OCI-LY7 (cell line): Measurements from ENCODE around the gene PARD3.

Source experiments
- EZH2phosphoT487 ChIP-seq: fragments of 200-600 bp; sonication (generic); IDR thresholded peaks from 2 replicates; pipeline ENCODE4 v1.6.1; 2018; ENCODE audit warnings: low read depth, borderline replicate concordance, mild to moderate bottlenecking, mixed run types, antibody characterized with exemption, low read length, moderate library complexity, mixed read lengths
- TF ChIP-seq, protein P1 (sequence below): fragments of 200-600 bp; sonication (generic); conservative IDR thresholded peaks from 2 replicates; pipeline ENCODE4 v1.5.1; 2014; ENCODE audit warnings: mild to moderate bottlenecking, antibody characterized with exemption, low read length, moderate library complexity, mixed read lengths

DNA sequence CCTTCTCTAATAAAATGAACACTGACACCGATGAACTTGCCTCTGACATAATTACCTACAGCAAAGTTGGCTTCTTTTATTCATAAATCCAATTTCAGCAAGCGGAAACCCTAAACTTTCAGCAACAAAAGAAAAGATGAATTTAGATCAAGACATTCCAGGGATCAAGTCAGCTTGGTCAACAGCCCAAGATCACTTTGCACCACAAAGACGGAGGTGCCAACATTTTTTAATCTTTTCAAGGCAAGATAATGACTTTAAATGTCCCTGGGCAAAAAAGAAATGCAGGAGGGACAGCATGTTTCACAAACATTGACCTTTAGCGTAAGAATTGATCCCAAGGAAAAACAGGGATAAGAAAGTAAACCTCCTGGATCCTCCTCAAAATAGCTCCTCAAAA is 636.9 kb downstream of the PARD3 start:
- TF ChIP-seq, protein P1, sequence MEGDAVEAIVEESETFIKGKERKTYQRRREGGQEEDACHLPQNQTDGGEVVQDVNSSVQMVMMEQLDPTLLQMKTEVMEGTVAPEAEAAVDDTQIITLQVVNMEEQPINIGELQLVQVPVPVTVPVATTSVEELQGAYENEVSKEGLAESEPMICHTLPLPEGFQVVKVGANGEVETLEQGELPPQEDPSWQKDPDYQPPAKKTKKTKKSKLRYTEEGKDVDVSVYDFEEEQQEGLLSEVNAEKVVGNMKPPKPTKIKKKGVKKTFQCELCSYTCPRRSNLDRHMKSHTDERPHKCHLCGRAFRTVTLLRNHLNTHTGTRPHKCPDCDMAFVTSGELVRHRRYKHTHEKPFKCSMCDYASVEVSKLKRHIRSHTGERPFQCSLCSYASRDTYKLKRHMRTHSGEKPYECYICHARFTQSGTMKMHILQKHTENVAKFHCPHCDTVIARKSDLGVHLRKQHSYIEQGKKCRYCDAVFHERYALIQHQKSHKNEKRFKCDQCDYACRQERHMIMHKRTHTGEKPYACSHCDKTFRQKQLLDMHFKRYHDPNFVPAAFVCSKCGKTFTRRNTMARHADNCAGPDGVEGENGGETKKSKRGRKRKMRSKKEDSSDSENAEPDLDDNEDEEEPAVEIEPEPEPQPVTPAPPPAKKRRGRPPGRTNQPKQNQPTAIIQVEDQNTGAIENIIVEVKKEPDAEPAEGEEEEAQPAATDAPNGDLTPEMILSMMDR: no peak
- no peak for TF ChIP-seq EZH2phosphoT487
